Measurements from ENCODE around the gene ZBTB7C. TPM values are rescaled to one million over a fixed set of nuclear protein-coding genes. Genes with fewer than 3 reads are reported as not detected.
"Not testable (repeated sequence)": the region's sequence is repeated elsewhere in the genome, so short reads cannot be mapped to it uniquely, and the experiment has no call there.

ZBTB7C gene
- total RNA-seq, result 10 to 100 TPM; 11.0 to 14.8 TPM
- long read RNA-seq, donor 1, partial matches to known transcripts, result 2 of 13 reads
- long read RNA-seq, donor 1, other reads (novel, unspliced or antisense), result 11 of 13 reads
- long read RNA-seq, donor 2, partial matches to known transcripts, result 2 of 17 reads
- long read RNA-seq, donor 2, other reads (novel, unspliced or antisense), result 15 of 17 reads

GRCh38 chr18:48408727-48409590 is at the start of gene ZBTB7C:
Gene ZBTB7C (minus strand): TSS chr18:48409383.
- intact Hi-C loops (cut with DNase I), result loop anchor here in 1 of 2 donors (2.0 kb wide), 1 partner anchor 58 kb away; no protein-coding TSS in a partner anchor
- DNase-seq (ENCODE audit: low spot score), result no peak

- intact Hi-C loops (cut with DNase I), result loop anchor here in 1 of 2 donors (10.0 kb wide), 1 partner anchor 312 kb away; no protein-coding TSS in a partner anchor
- no peak for DNase-seq (ENCODE audit: low spot score)
These were observed 47.7 kb upstream of the ZBTB7C start for GRCh38 chr18:48456838-48457237.

- DNase-seq (ENCODE audit: low spot score), result no peak
- intact Hi-C loops (cut with DNase I), result loop anchor here in 1 of 2 donors (10.0 kb wide), 1 partner anchor 311 kb away; no protein-coding TSS in a partner anchor
These were observed 46.6 kb upstream of the ZBTB7C start for GRCh38 chr18:48455555-48456478.

GRCh38 chr18:48454261-48454757 is 45.1 kb upstream of the ZBTB7C start:
- intact Hi-C loops (cut with DNase I), result loop anchor here in 1 of 2 donors (10.0 kb wide), 1 partner anchor 310 kb away; no protein-coding TSS in a partner anchor
- DNase-seq (ENCODE audit: low spot score), result no peak

GRCh38 chr18:48453330-48454066 is 44.3 kb upstream of the ZBTB7C start:
- intact Hi-C loops (cut with DNase I), result loop anchor here in 1 of 2 donors (10.0 kb wide), 1 partner anchor 309 kb away; no protein-coding TSS in a partner anchor

GRCh38 chr18:48452861-48453323 is 43.7 kb upstream of the ZBTB7C start:
- no peak for DNase-seq (ENCODE audit: low spot score)
- intact Hi-C loops (cut with DNase I), result loop anchor here in 1 of 2 donors (10.0 kb wide), 1 partner anchor 308 kb away; no protein-coding TSS in a partner anchor

More at GRCh38 chr18:48453330-48454066, 44.3 kb upstream of the ZBTB7C start:
- no peak for DNase-seq (ENCODE audit: low spot score)

GRCh38 chr18:48450685-48451084 is 41.5 kb upstream of the ZBTB7C start:
- intact Hi-C loops (cut with DNase I), result loop anchor here in 1 of 2 donors (10.0 kb wide), 1 partner anchor 306 kb away; no protein-coding TSS in a partner anchor
- no peak for DNase-seq (ENCODE audit: low spot score)

- intact Hi-C loops (cut with DNase I), result loop anchor here (2.0 to 10.0 kb wide), 4 partner anchors 222 to 416 kb away; no protein-coding TSS in a partner anchor
- DNase-seq (ENCODE audit: low spot score), result peak; percentile 96
These were observed 37.5 kb upstream of the ZBTB7C start for GRCh38 chr18:48446582-48447225.

- intact Hi-C loops (cut with DNase I), result loop anchor here in 1 of 2 donors (5.0 to 10.0 kb wide), 3 partner anchors 221 to 413 kb away; no protein-coding TSS in a partner anchor
- DNase-seq (ENCODE audit: low spot score), result peak; percentile 89
These were observed 36.4 kb upstream of the ZBTB7C start for GRCh38 chr18:48445540-48445939.

- intact Hi-C loops (cut with DNase I), result loop anchor here in 1 of 2 donors (10.0 kb wide), 2 partner anchors 218 to 308 kb away; no protein-coding TSS in a partner anchor
- DNase-seq (ENCODE audit: low spot score), result no peak
These were observed 33.6 kb upstream of the ZBTB7C start for GRCh38 chr18:48442761-48443160.

- peak; percentile 91 for DNase-seq (ENCODE audit: low spot score)
- intact Hi-C loops (cut with DNase I), result loop anchor here in 1 of 2 donors (10.0 kb wide), 2 partner anchors 217 to 307 kb away; no protein-coding TSS in a partner anchor
These were observed 32.3 kb upstream of the ZBTB7C start for GRCh38 chr18:48441405-48441881.

GRCh38 chr18:48440924-48441323 is 31.7 kb upstream of the ZBTB7C start:
- DNase-seq (ENCODE audit: low spot score), result no peak
- intact Hi-C loops (cut with DNase I), result loop anchor here in 1 of 2 donors (10.0 kb wide), 2 partner anchors 216 to 306 kb away; no protein-coding TSS in a partner anchor

- DNase-seq (ENCODE audit: low spot score), result no peak
- intact Hi-C loops (cut with DNase I), result no loop called here
These were observed 27.7 kb upstream of the ZBTB7C start for GRCh38 chr18:48436907-48437306.

- intact Hi-C loops (cut with DNase I); DNase-seq (ENCODE audit: low spot score): not testable (repeated sequence)
These were observed 25.2 kb upstream of the ZBTB7C start for GRCh38 chr18:48434382-48434781.

- intact Hi-C loops (cut with DNase I), result no loop called here
- DNase-seq (ENCODE audit: low spot score), result no peak
These were observed 24.4 kb upstream of the ZBTB7C start for GRCh38 chr18:48433541-48433940.

GRCh38 chr18:48430150-48430549 is 21.0 kb upstream of the ZBTB7C start:
- no peak for DNase-seq (ENCODE audit: low spot score)
- intact Hi-C loops (cut with DNase I), result no loop called here

Data from posterior vena cava (tissue), 2 donors.